Left renal cortex interstitium (tissue), 4 donors: ENCODE data around the gene CNGA2. TPM values are rescaled to one million over a fixed set of nuclear protein-coding genes. Genes with fewer than 3 reads are reported as not detected.

Experiments
- DNase-seq, 4 donors: peaks; one replicate each; pipeline ENCODE4 v3.0.0-alpha.2; 2013; ENCODE audit warnings: low read depth in 4 of 4, low spot score in 2 of 4, missing footprints in 1 of 4
- polyA plus RNA-seq, 4 donors: library from polyadenylated mRNA; unstranded; fragments of 120-200 nt; gene quantifications; one replicate each; pipeline ENCODE4 v1.2.1, GENCODE V29; 2013; ENCODE audit not compliant: insufficient read length in 4 of 4

CNGA2 gene
- polyA plus RNA-seq, 4 donors: not detected

GRCh38 chrX:151793886-151794285 is 59.3 kb downstream of the CNGA2 start:
- DNase-seq: no peak

Other genes with a start within 250 kb of the CNGA2 start
- not detected for gene PASD1, start 171.1 kb upstream of the CNGA2 start, polyA plus RNA-seq
- 10 to 100 TPM in 1 of 4 donors, 1 to 10 TPM in 3; 5.8 to 10.1 (median 7.2) TPM for gene PRRG3, start 39.3 kb upstream of the CNGA2 start, polyA plus RNA-seq
- under 1 TPM in 1 of 4 donors, not detected in 3; 0.18 TPM for gene FATE1, start 18.7 kb upstream of the CNGA2 start, polyA plus RNA-seq
- gene MAGEA4, start 178.1 kb downstream of the CNGA2 start, polyA plus RNA-seq: not detected
- 10 to 100 TPM in 1 of 4 donors, 1 to 10 TPM in 3; 4.2 to 10.4 (median 7.8) TPM for gene GABRE, start 239.9 kb downstream of the CNGA2 start, polyA plus RNA-seq